ENCODE results near the gene ACOT7. TPM values are rescaled to one million over a fixed set of nuclear protein-coding genes. Genes with fewer than 3 reads are reported as not detected.
"Not testable (repeated sequence)": the region's sequence is repeated elsewhere in the genome, so short reads cannot be mapped to it uniquely, and the experiment has no call there.

ACOT7 gene
- total RNA-seq, 6 donors from 2014 or later, result 8.2 to 33.4 (median 26.5) TPM

- Histone ChIP-seq H3K4me1 (no peaks in the 10 kb centered on the region), H3K36me3 (no peaks in the 10 kb centered on the region), H3K9me3 (no peaks in the 10 kb centered on the region), H3K4me3 (no peak overlapping the region), H3K27ac (no peak overlapping the region), H3K27me3 (no peaks in the 10 kb centered on the region)
- 86 to 91% methylated on average over 13 of the region's 13 CpGs for WGBS, 2 donors
- DNase-seq (no peak), ATAC-seq (ENCODE audit: low FRiP score in 2 of 2) (no peak)
- TF ChIP-seq POLR2A (IDR thresholded peaks at IDR 0.05), result no peak
- no peak for TF ChIP-seq POLR2AphosphoS5 (IDR thresholded peaks at IDR 0.05)
- no peak for TF ChIP-seq CTCF (IDR thresholded peaks at IDR 0.05)
- TF ChIP-seq EP300 (IDR thresholded peaks at IDR 0.05), result no peak
Observed at GRCh38 chr1:6308449-6308848, 85.1 kb downstream of the ACOT7 start.

- WGBS, 2 donors, result 90% methylated on average over 7 of the region's 7 CpGs
- not testable (repeated sequence) for H3K27ac ChIP-seq; H3K9me3 ChIP-seq; ATAC-seq (ENCODE audit: low FRiP score in 2 of 2); H3K4me1 ChIP-seq; H3K27me3 ChIP-seq; DNase-seq; H3K36me3 ChIP-seq; H3K4me3 ChIP-seq
Observed at GRCh38 chr1:6307682-6308081, 85.9 kb downstream of the ACOT7 start.

- Histone ChIP-seq H3K27ac (no peak overlapping the region), H3K9me3 (no peaks in the 10 kb centered on the region), H3K4me1 (no peaks in the 10 kb centered on the region), H3K36me3 (no peaks in the 10 kb centered on the region), H3K27me3 (no peaks in the 10 kb centered on the region), H3K4me3 (no peak overlapping the region)
- DNase-seq (no peak), ATAC-seq (ENCODE audit: low FRiP score in 2 of 2) (no peak)
- 99 to 100% methylated on average over 9 to 15 of the region's 15 CpGs for WGBS, 2 donors
- no peak for TF ChIP-seq POLR2AphosphoS5 (IDR thresholded peaks at IDR 0.05)
- TF ChIP-seq EP300 (IDR thresholded peaks at IDR 0.05), result no peak
- no peak for TF ChIP-seq POLR2A (IDR thresholded peaks at IDR 0.05)
- no peak for TF ChIP-seq CTCF (IDR thresholded peaks at IDR 0.05)
Observed at GRCh38 chr1:6307099-6307498, 86.5 kb downstream of the ACOT7 start.

GRCh38 chr1:6303397-6304012 lies 90.1 kb downstream of the ACOT7 start:
- DNase-seq (no peak), ATAC-seq (ENCODE audit: low FRiP score in 2 of 2) (no peak)
- Histone ChIP-seq H3K27me3 (no peaks in the 10 kb centered on the region), H3K9me3 (no peaks in the 10 kb centered on the region), H3K36me3 (no peaks in the 10 kb centered on the region), H3K27ac (no peak overlapping the region), H3K4me3 (no peak overlapping the region), H3K4me1 (no peaks in the 10 kb centered on the region)
- WGBS, 2 donors, result 89 to 91% methylated on average over 15 of the region's 15 CpGs
- TF ChIP-seq CTCF (IDR thresholded peaks at IDR 0.05) (no peak), POLR2A (IDR thresholded peaks at IDR 0.05) (no peak), POLR2AphosphoS5 (IDR thresholded peaks at IDR 0.05) (no peak)

- Histone ChIP-seq H3K36me3 (no peaks in the 10 kb centered on the region), H3K4me1 (no peaks in the 10 kb centered on the region), H3K9me3 (no peaks in the 10 kb centered on the region), H3K27me3 (no peaks in the 10 kb centered on the region), H3K27ac (no peak overlapping the region), H3K4me3 (no peak overlapping the region)
- 87 to 88% methylated on average over 7 of the region's 7 CpGs for WGBS, 2 donors
- TF ChIP-seq CTCF (IDR thresholded peaks at IDR 0.05) (no peak), EP300 (IDR thresholded peaks at IDR 0.05) (no peak), POLR2AphosphoS5 (IDR thresholded peaks at IDR 0.05) (no peak), POLR2A (IDR thresholded peaks at IDR 0.05) (no peak)
- ATAC-seq (ENCODE audit: low FRiP score in 2 of 2), result no peak
- DNase-seq, result no peak
Observed at GRCh38 chr1:6302568-6302967, 91.0 kb downstream of the ACOT7 start.
